Kidney (tissue), 14 donors: Measurements from ENCODE around the gene KRT10. TPM values are rescaled to one million over a fixed set of nuclear protein-coding genes. Genes with fewer than 3 reads are reported as not detected.

ENCODE experiments used
- DNase-seq, 5 donors: peaks; one replicate each; pipeline ENCODE4 v3.0.0-alpha.2; 2013 to 2020
- FAIRE-seq: peaks from 2 replicates; lab custom pipeline; 2012; peaks lifted over from hg19 to GRCh38; lab: Jason Lieb, UNC
- H3K27ac ChIP-seq, 2 donors: one replicate each; pipeline ENCODE4 v1.7.0; 2013; ENCODE audit warnings: low read depth in 2 of 2, low read length in 2 of 2, inconsistent platforms in 1 of 2
- H3K27me3 ChIP-seq: one replicate; pipeline ENCODE4 v1.7.1; 2013; ENCODE audit warnings: low read length, inconsistent platforms; ENCODE audit not compliant: control insufficient read depth, insufficient read depth
- H3K36me3 ChIP-seq, 3 donors: one replicate each; pipeline versions ENCODE4 v1.7.0 to v1.7.1; 2013; ENCODE audit warnings: low read length in 3 of 3, control low read depth in 1 of 3, inconsistent platforms in 1 of 3; ENCODE audit not compliant: insufficient read depth in 3 of 3, control insufficient read depth in 2 of 3
- H3K4me1 ChIP-seq, 3 donors: one replicate each; pipeline versions ENCODE4 v1.7.0 to v1.7.1; 2013; ENCODE audit warnings: low read length in 3 of 3, inconsistent platforms in 1 of 3, low read depth in 1 of 3; ENCODE audit not compliant: control insufficient read depth in 2 of 3, insufficient read depth in 2 of 3
- H3K4me3 ChIP-seq, 3 donors: one replicate each; pipeline versions ENCODE4 v1.7.0 to v1.8.1; 2013; ENCODE audit warnings: low read length in 3 of 3, control low read depth in 1 of 3, inconsistent platforms in 1 of 3
- H3K9ac ChIP-seq, 3 donors: one replicate each; pipeline versions ENCODE4 v1.7.0 to v1.7.1; 2013; ENCODE audit warnings: low read length in 3 of 3, control low read depth in 1 of 3, inconsistent platforms in 1 of 3
- H3K9me3 ChIP-seq, 3 donors: one replicate each; pipeline versions ENCODE4 v1.7.0 to v1.7.1; 2013; ENCODE audit warnings: low read length in 3 of 3, control low read depth in 1 of 3, inconsistent platforms in 1 of 3; ENCODE audit not compliant: control insufficient read depth in 2 of 3, insufficient read depth in 1 of 3
- CTCF ChIP-seq: IDR thresholded peaks from 3 replicates; pipeline ENCODE4 v1.5.1; 2012; ENCODE audit warnings: mild to moderate bottlenecking, moderate library complexity, borderline replicate concordance; ENCODE audit not compliant: insufficient read depth; ENCODE audit errors: extremely low read depth
- intact Hi-C: fragments of 100-400 bp; cut with DNase I; formaldehyde crosslinking; loops from one replicate; pipeline ENCODE4 v1.11.1; 2022
- polyA plus RNA-seq: library from polyadenylated mRNA; stranded (reverse); fragments of 350-450 nt; fragmentation: Illumina TruSeq; extraction: RNeasy Lipid Tissue Mini Kit (QIAGEN cat#74804); gene quantifications from one replicate; pipeline ENCODE4 v1.2.3, GENCODE V29; 2014; ENCODE audit warnings: low read depth, low replicate concordance; ENCODE audit not compliant: insufficient read depth
- total RNA-seq: library from RNA; stranded (reverse); fragmentation: NEBNext Ultra II Directional; extraction: Animal tissue kit (Norgen Biotek cat#: 25700); gene quantifications from one replicate; pipeline ENCODE4 v1.2.1, GENCODE V29; 2021
- donor health status: control.
- donor health status: control.
- donor health status: control.
- donor health status: control.
- donor health status: control.
- donor health status: DM: yes; HTN: yes; CAD: no.
- donor health status: Normal renal cell carcinoma (clear cell type).

KRT10 gene
- total and polyA plus RNA-seq, 2 donors from 2014 or later: 47.9 to 50.9 TPM

- Histone ChIP-seq H3K4me3 (no peak within 1 kb of the TSS), H3K9ac (no peak within 1 kb of the TSS), H3K9me3 (no peaks in the 10 kb centered on the region), H3K4me1 (no peaks in the 10 kb centered on the region), H3K27me3 (no peaks in the 10 kb centered on the region), H3K36me3 (no peaks in the 10 kb centered on the region), H3K27ac (no peak within 1 kb of the TSS)
- no peak for TF ChIP-seq CTCF
- intact Hi-C loops: no loop called here
- DNase-seq: no peak
- FAIRE-seq: no peak
Observed at GRCh38 chr17:40866838-40867237, 44.4 kb upstream of the KRT10 start, which contains the start of gene KRT12. KRT12 (minus strand) TSS chr17:40867223; CDS start chr17:40867186, 37 bp downstream.

GRCh38 chr17:40864661-40865390 lies 42.4 kb upstream of the KRT10 start:
- H3K9me3 ChIP-seq: no peaks in the 10 kb centered on the region
- no peaks in the 10 kb centered on the region for H3K27me3 ChIP-seq
- intact Hi-C loops: no loop called here
- FAIRE-seq (no peak), DNase-seq (no peak)
- no peak for TF ChIP-seq CTCF
- H3K36me3 ChIP-seq: no peaks in the 10 kb centered on the region
- no peaks in the 10 kb centered on the region for H3K4me1 ChIP-seq
- no peak overlapping the region for H3K9ac ChIP-seq
- H3K4me3 ChIP-seq: no peak overlapping the region
- no peak overlapping the region for H3K27ac ChIP-seq

DNA sequence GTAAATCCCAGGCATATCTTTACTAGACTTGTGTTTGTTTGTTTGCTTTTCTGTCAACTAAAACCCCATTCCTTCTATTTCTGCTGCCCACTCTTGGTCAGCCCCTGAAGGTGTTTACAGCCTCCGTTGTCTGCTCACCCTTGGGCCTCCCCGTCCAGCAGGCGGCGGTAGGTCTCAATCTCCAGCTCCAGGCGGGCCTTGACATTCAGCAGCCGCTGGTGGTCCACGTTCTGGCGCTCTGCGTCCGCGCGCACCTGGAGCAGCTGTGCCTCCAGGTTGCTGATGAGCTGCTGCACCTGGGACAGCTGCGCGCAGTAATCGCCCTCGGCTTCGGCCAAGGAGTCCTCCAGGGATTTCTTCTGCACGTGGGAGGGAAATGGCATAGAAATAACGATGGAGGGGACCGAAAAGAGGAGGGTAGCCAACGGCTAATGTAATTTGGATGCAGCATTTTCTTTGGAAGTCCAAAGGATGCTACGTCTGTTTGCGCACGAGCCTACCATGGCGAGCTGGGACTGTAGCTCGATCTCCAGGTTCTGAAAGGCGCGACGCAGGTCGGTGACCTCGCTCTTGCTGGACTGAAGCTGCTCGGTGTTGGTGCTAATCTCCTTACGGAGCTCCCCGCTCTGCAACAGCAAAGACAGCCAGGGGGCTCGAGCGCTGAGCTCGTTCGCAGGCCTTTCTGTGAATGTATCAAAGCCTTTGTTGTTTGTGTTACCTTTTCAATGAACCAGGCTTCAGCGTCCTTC lies 40.7 kb upstream of the KRT10 start:
- Histone ChIP-seq H3K4me3 (no peak overlapping the region), H3K4me1 (no peaks in the 10 kb centered on the region), H3K9me3 (no peaks in the 10 kb centered on the region), H3K9ac (no peak overlapping the region), H3K27me3 (no peaks in the 10 kb centered on the region), H3K27ac (no peak overlapping the region), H3K36me3 (no peaks in the 10 kb centered on the region)
- intact Hi-C loops: no loop called here
- DNase-seq: peak in 4 of 5 donors; percentile 51 to 55 (median 52)
- FAIRE-seq: no peak
- no peak for TF ChIP-seq CTCF
